22Rv1 (cell line): Measurements from ENCODE around the gene ZNF672.

ENCODE experiments used
- CTCF ChIP-seq: fragments of 450-650 bp; IDR thresholded peaks from 2 replicates; pipeline ENCODE4 v1.5.1; 2017; ENCODE audit warnings: mild to moderate bottlenecking
- ZFX ChIP-seq: fragments of 450-650 bp; IDR thresholded peaks from 2 replicates; pipeline ENCODE4 v1.6.1; 2017; ENCODE audit warnings: antibody characterized with exemption, borderline replicate concordance

DNA sequence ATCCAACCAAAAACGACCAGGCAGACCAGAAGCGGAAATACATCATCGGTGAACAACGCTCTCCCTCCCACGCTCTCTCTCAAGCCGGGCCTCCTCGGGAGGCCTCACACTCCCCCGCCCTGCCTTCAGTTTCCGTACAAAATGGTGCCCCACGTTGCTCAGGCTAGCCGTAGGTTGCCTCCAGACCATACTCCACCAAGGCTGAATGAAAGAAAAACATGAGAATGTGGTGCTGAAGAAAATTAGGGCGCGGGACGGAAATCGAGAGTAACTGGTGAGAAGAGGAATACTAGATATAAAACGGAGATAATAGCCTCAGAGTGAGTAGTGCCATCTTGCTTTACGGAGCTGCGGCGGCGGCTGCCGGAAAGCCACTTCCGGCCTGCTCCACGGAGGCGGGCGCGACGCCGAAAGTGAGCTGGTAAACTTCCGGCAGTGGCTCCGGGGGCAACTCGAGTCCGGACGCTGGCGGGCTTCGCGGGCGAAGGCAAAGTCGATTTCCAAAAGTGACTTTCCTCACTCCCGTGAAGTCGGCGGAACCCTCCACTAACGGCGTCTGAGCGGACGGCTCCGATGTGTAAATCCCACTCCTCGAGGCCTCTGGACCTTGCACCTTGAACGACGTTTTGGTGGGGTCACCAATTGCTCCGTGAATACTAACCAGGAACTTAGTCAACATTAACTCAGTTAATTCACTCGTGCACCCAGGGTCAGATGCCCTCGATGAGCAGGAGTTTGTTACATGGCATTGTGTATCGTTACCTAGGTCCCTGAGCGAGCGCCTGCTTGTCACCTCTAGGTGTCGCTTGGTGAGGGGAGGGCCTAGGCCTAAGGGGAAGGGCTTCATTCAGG, 11.9 kb upstream of the ZNF672 start, which contains the start of gene SH3BP5L:
- TF ChIP-seq ZFX (no peak), CTCF (peak; percentile 96)
